KMS-11 (cell line): ENCODE results near the gene DDIT3.

ENCODE experiments used
- H2AFZ ChIP-seq: fragments of 200-600 bp; sonication (generic); 2 replicates; pipeline ENCODE4 v1.6.1; 2016; ENCODE audit warnings: antibody characterized with exemption, mixed run types, low read depth
- H3K27ac ChIP-seq: fragments of 200-600 bp; sonication (generic); 2 replicates; pipeline ENCODE4 v1.6.1; 2016; ENCODE audit warnings: mild to moderate bottlenecking, mixed run types
- H3K27me3 ChIP-seq: fragments of 200-600 bp; sonication (generic); 2 replicates; pipeline ENCODE4 v1.6.1; 2017; ENCODE audit warnings: mild to moderate bottlenecking, low read depth, mixed run types, moderate library complexity; ENCODE audit not compliant: insufficient read depth
- H3K36me3 ChIP-seq: fragments of 200-600 bp; sonication (generic); 2 replicates; pipeline ENCODE4 v1.6.1; 2017; ENCODE audit warnings: mild to moderate bottlenecking, mixed run types; ENCODE audit not compliant: insufficient read depth
- H3K4me1 ChIP-seq: fragments of 200-600 bp; sonication (generic); 2 replicates; pipeline ENCODE4 v1.6.1; 2016; ENCODE audit warnings: mild to moderate bottlenecking, low read depth, mixed run types; ENCODE audit not compliant: poor library complexity, severe bottlenecking
- H3K4me2 ChIP-seq: fragments of 200-600 bp; sonication (generic); 2 replicates; pipeline ENCODE4 v1.7.0; 2016; ENCODE audit warnings: mild to moderate bottlenecking, mixed run types
- H3K4me3 ChIP-seq: fragments of 200-600 bp; sonication (generic); IDR thresholded peaks from 2 replicates; pipeline ENCODE4 v1.6.1; 2017; ENCODE audit warnings: low read depth, low read length, mixed read lengths; ENCODE audit not compliant: insufficient read depth
- H3K79me2 ChIP-seq: fragments of 200-600 bp; sonication (generic); 2 replicates; pipeline ENCODE4 v1.6.1; 2016; ENCODE audit warnings: low read depth, mixed run types; ENCODE audit not compliant: insufficient read depth
- H3K9ac ChIP-seq: fragments of 200-600 bp; sonication (generic); 2 replicates; pipeline ENCODE4 v1.6.1; 2016; ENCODE audit warnings: mild to moderate bottlenecking, mixed run types
- H4K20me1 ChIP-seq: fragments of 200-600 bp; sonication (generic); 2 replicates; pipeline ENCODE4 v1.6.1; 2016; ENCODE audit warnings: mild to moderate bottlenecking, mixed run types; ENCODE audit not compliant: insufficient read depth
- CTCF ChIP-seq: fragments of 200-600 bp; sonication (generic); conservative IDR thresholded peaks from 2 replicates; pipeline ENCODE4 v1.6.1; 2017; ENCODE audit warnings: low read depth, mild to moderate bottlenecking, antibody characterized with exemption, low read length, moderate library complexity, mixed read lengths

The DDIT3 gene

GRCh38 chr12:57529831-57530230 lies 9.5 kb upstream of the DDIT3 start:
- H3K27me3 ChIP-seq, result no peaks in the 10 kb centered on the region
- H3K4me3 ChIP-seq, result no peak overlapping the region
- no peak overlapping the region for H2AFZ ChIP-seq
- H3K36me3 ChIP-seq, result peaks cover 10% of the 10 kb centered on the region; the same call in 1 of the 2 replicates
- no peak overlapping the region for H3K9ac ChIP-seq
- peaks cover 7% of the 10 kb centered on the region for H3K4me1 ChIP-seq
- no peaks in the 10 kb centered on the region; the same call in 1 of the 2 replicates for H4K20me1 ChIP-seq
- H3K27ac ChIP-seq, result no peak overlapping the region; the same call in 1 of the 2 replicates
- H3K4me2 ChIP-seq, result no peak overlapping the region
- H3K79me2 ChIP-seq, result peaks cover 1% of the 10 kb centered on the region
- no peak for TF ChIP-seq CTCF

DNA sequence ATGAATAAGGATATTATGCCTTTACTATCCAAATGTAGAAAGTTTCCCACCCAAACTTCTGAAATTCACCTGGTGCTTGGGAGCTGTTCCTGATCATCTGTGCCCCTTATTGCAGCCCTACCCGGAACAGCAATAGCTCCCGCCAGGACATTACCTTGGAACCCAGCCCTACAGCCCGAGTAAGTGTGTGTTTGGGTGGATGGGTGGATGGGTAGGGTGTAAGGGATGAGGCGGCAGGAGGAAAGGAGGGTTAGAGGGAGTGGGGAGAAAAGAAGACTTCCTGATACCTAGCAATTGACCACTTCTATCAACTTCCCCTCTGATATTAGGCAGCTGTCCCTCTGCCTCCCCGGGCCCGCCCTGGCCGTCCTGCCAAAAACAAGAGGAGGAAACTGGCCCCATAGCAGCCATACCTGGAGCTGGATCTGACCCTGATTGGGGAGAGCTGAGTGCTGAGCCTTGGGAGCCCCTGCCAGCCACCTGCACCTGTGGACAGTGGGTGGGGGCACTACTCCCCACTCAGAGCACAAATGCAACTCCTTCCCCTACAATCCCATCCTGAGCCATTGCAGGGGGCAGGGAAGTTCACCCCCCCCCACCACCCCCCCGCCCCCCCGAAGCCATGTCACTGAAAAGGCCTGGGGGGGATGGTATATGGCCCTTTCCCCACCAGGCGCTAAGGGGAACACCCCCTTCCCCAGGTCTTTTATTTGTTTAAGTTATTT lies 8.7 kb upstream of the DDIT3 start:
- no peak overlapping the region for H2AFZ ChIP-seq
- H3K4me3 ChIP-seq, result no peak overlapping the region
- peaks cover 7% of the 10 kb centered on the region; the same call in 1 of the 2 replicates for H3K36me3 ChIP-seq
- H3K79me2 ChIP-seq, result peaks cover 10% of the 10 kb centered on the region
- no peak overlapping the region for H3K27ac ChIP-seq
- no peak overlapping the region for H3K9ac ChIP-seq
- no peaks in the 10 kb centered on the region; the same call in 1 of the 2 replicates for H4K20me1 ChIP-seq
- H3K4me2 ChIP-seq, result no peak overlapping the region
- no peak for TF ChIP-seq CTCF
- H3K27me3 ChIP-seq, result no peaks in the 10 kb centered on the region
- H3K4me1 ChIP-seq, result peaks cover 16% of the 10 kb centered on the region

DNA sequence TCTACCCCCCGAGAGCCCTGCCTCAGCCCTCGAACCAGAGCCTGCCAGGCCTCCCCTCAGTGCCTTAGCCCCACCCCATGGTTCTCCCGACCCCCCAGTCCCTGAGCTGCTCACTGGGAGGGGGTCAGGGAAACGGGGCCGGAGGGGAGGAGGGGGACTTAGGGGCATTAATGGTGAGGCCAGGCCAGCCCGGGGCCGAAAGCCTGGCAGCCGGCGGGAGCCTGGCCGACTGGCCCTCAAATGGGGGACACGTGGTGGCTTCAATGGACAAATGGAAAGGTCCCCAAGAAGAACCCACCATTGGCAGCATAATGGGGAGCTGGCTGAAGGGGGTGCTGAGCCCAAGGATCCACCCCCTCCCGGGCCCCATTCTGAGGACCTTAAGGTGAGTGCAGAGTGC lies 7.9 kb upstream of the DDIT3 start:
- H3K27ac ChIP-seq, result no peak overlapping the region
- H3K27me3 ChIP-seq, result no peaks in the 10 kb centered on the region
- H3K36me3 ChIP-seq, result peaks cover 4% of the 10 kb centered on the region; the same call in 1 of the 2 replicates
- no peak overlapping the region for H2AFZ ChIP-seq
- no peak overlapping the region for H3K4me2 ChIP-seq
- TF ChIP-seq CTCF, result no peak
- H3K9ac ChIP-seq, result no peak overlapping the region
- H3K79me2 ChIP-seq, result peaks cover 18% of the 10 kb centered on the region
- H3K4me1 ChIP-seq, result peaks cover 22% of the 10 kb centered on the region
- no peak overlapping the region for H3K4me3 ChIP-seq
- H4K20me1 ChIP-seq, result no peaks in the 10 kb centered on the region; the same call in 1 of the 2 replicates

- H3K9ac ChIP-seq, result no peak overlapping the region
- H4K20me1 ChIP-seq, result no peaks in the 10 kb centered on the region; the same call in 1 of the 2 replicates
- no peaks in the 10 kb centered on the region for H3K27me3 ChIP-seq
- no peak overlapping the region for H3K4me2 ChIP-seq
- peaks cover 24% of the 10 kb centered on the region for H3K4me1 ChIP-seq
- H3K79me2 ChIP-seq, result peaks cover 19% of the 10 kb centered on the region
- H3K36me3 ChIP-seq, result peaks cover 4% of the 10 kb centered on the region; the same call in 1 of the 2 replicates
- TF ChIP-seq CTCF, result no peak
- no peak overlapping the region for H3K27ac ChIP-seq
- no peak overlapping the region for H3K4me3 ChIP-seq
- H2AFZ ChIP-seq, result no peak overlapping the region
These were observed 6.9 kb upstream of the DDIT3 start for GRCh38 chr12:57527184-57527583.
